Measurements from ENCODE around the gene MTARC1. TPM values are rescaled to one million over a fixed set of nuclear protein-coding genes. Genes with fewer than 3 reads are reported as not detected.

The MTARC1 gene
- 28.6 TPM for total RNA-seq

GRCh38 chr1:220786337-220787068, at the start of gene MTARC1:
Gene MTARC1 (plus strand): TSS chr1:220786913. CDS start chr1:220786945, 32 bp downstream.
- peak; percentile 80 for DNase-seq (ENCODE audit: low spot score)
- intact Hi-C loops (cut with DNase I) = no loop called here

GRCh38 chr1:220741349-220741748, 45.4 kb upstream of the MTARC1 start:
- ATAC-seq (no peak), DNase-seq (ENCODE audit: low spot score) (no peak)
- intact Hi-C loops (cut with DNase I) = no loop called here

More at GRCh38 chr1:220786337-220787068, at the start of gene MTARC1:
- peak; percentile 85 for ATAC-seq

- ATAC-seq = no peak
- intact Hi-C loops (cut with DNase I) = no loop called here
- DNase-seq (ENCODE audit: low spot score) = no peak
Measured at GRCh38 chr1:220741825-220742224, 44.9 kb upstream of the MTARC1 start.

- DNase-seq (ENCODE audit: low spot score) (no peak), ATAC-seq (no peak)
- intact Hi-C loops (cut with DNase I) = no loop called here
Measured at GRCh38 chr1:220742520-220742919, 44.2 kb upstream of the MTARC1 start.

GRCh38 chr1:220746851-220747250, 39.9 kb upstream of the MTARC1 start:
- no peak for DNase-seq (ENCODE audit: low spot score)
- intact Hi-C loops (cut with DNase I) = no loop called here
- ATAC-seq = no peak

- intact Hi-C loops (cut with DNase I) = no loop called here
- DNase-seq (ENCODE audit: low spot score) (no peak), ATAC-seq (peak; percentile 56)
Measured at GRCh38 chr1:220747437-220748088, 39.1 kb upstream of the MTARC1 start.

GRCh38 chr1:220748089-220748934, 38.4 kb upstream of the MTARC1 start, which contains the start of gene MTARC2:
Gene MTARC2 (plus strand): TSS chr1:220748322. CDS start chr1:220748532, 210 bp downstream.
- intact Hi-C loops (cut with DNase I) = no loop called here
- DNase-seq (ENCODE audit: low spot score) = peak; percentile 87
- ATAC-seq = peak; percentile 97

GRCh38 chr1:220748936-220749335, 37.8 kb upstream of the MTARC1 start:
- intact Hi-C loops (cut with DNase I) = no loop called here
- ATAC-seq (no peak), DNase-seq (ENCODE audit: low spot score) (no peak)

- intact Hi-C loops (cut with DNase I) = no loop called here
- ATAC-seq = no peak
- DNase-seq (ENCODE audit: low spot score) = no peak
Measured at GRCh38 chr1:220750131-220750515, 36.6 kb upstream of the MTARC1 start.

- intact Hi-C loops (cut with DNase I) = no loop called here
- no peak for ATAC-seq
- no peak for DNase-seq (ENCODE audit: low spot score)
Measured at GRCh38 chr1:220751111-220751510, 35.6 kb upstream of the MTARC1 start.

GRCh38 chr1:220754212-220754917, 32.3 kb upstream of the MTARC1 start:
- no peak for DNase-seq (ENCODE audit: low spot score)
- intact Hi-C loops (cut with DNase I) = no loop called here
- no peak for ATAC-seq

- ATAC-seq (no peak), DNase-seq (ENCODE audit: low spot score) (no peak)
- intact Hi-C loops (cut with DNase I) = no loop called here
Measured at GRCh38 chr1:220754918-220755295, 31.8 kb upstream of the MTARC1 start.

- intact Hi-C loops (cut with DNase I) = no loop called here
- ATAC-seq (no peak), DNase-seq (ENCODE audit: low spot score) (no peak)
Measured at GRCh38 chr1:220755309-220755708, 31.4 kb upstream of the MTARC1 start.

- DNase-seq (ENCODE audit: low spot score) = no peak
- no peak for ATAC-seq
- intact Hi-C loops (cut with DNase I) = no loop called here
Measured at GRCh38 chr1:220757441-220757840, 29.3 kb upstream of the MTARC1 start.

- intact Hi-C loops (cut with DNase I) = no loop called here
- no peak for ATAC-seq
Measured at GRCh38 chr1:220759147-220759546, 27.6 kb upstream of the MTARC1 start.

GRCh38 chr1:220761688-220762427, 24.9 kb upstream of the MTARC1 start:
- no peak for ATAC-seq
- DNase-seq (ENCODE audit: low spot score) = no peak
- intact Hi-C loops (cut with DNase I) = no loop called here

More at GRCh38 chr1:220759147-220759546, 27.6 kb upstream of the MTARC1 start:
- DNase-seq (ENCODE audit: low spot score) = no peak

GRCh38 chr1:220764757-220765156, 22.0 kb upstream of the MTARC1 start:
- no peak for ATAC-seq
- no peak for DNase-seq (ENCODE audit: low spot score)
- intact Hi-C loops (cut with DNase I) = no loop called here

- ATAC-seq = peak; percentile 69
- DNase-seq (ENCODE audit: low spot score) = no peak
- intact Hi-C loops (cut with DNase I) = no loop called here
Measured at GRCh38 chr1:220767312-220768125, 19.2 kb upstream of the MTARC1 start.
